GM23338 (cell line): ENCODE measurements around the gene F13A1. TPM values are rescaled to one million over a fixed set of nuclear protein-coding genes. Genes with fewer than 3 reads are reported as not detected.

ENCODE experiments used
- ATAC-seq: fragments of 200-7000 bp; cut with Tn5 transposase; 3 replicates; pipeline ENCODE4 v1.9.1; 2020
- DNase-seq: peaks from one replicate; pipeline ENCODE4 v3.0.0-alpha.2; 2015; ENCODE audit warnings: low spot score
- H2AFZ ChIP-seq: fragments of 200-600 bp; sonication (generic); 2 replicates; pipeline ENCODE4 v1.8.0; 2016; ENCODE audit warnings: antibody characterized with exemption, mild to moderate bottlenecking, moderate library complexity
- H3F3A ChIP-seq: fragments of 200-600 bp; sonication (generic); replicated peaks from 2 replicates; pipeline ENCODE4 v1.8.0; 2017; ENCODE audit warnings: antibody characterized with exemption, mixed run types, low read depth
- H3K27ac ChIP-seq: fragments of 200-600 bp; sonication (generic); 2 replicates; pipeline ENCODE4 v1.6.1; 2016; ENCODE audit warnings: low read depth
- H3K27me3 ChIP-seq: fragments of 200-600 bp; sonication (generic); 2 replicates; pipeline ENCODE4 v1.8.0; 2016; ENCODE audit warnings: mild to moderate bottlenecking, mixed run types, moderate library complexity; ENCODE audit not compliant: insufficient read depth
- H3K36me3 ChIP-seq: fragments of 200-600 bp; sonication (generic); 2 replicates; pipeline ENCODE4 v1.8.0; 2016; ENCODE audit warnings: mild to moderate bottlenecking; ENCODE audit not compliant: insufficient read depth
- H3K4me1 ChIP-seq: fragments of 200-600 bp; sonication (generic); 2 replicates; pipeline ENCODE4 v1.8.0; 2016; ENCODE audit warnings: mild to moderate bottlenecking, moderate library complexity; ENCODE audit not compliant: insufficient read depth
- H3K4me2 ChIP-seq: fragments of 200-600 bp; sonication (generic); 2 replicates; pipeline ENCODE4 v1.7.1; 2017; ENCODE audit warnings: mixed run types
- H3K4me3 ChIP-seq: fragments of 200-600 bp; sonication (generic); 2 replicates; pipeline ENCODE4 v1.6.1; 2016; ENCODE audit warnings: mixed run types
- H3K79me2 ChIP-seq: fragments of 200-600 bp; sonication (generic); replicated peaks from 2 replicates; pipeline ENCODE4 v1.8.0; 2017; ENCODE audit warnings: mild to moderate bottlenecking; ENCODE audit not compliant: insufficient read depth
- H3K9me2 ChIP-seq: fragments of 200-600 bp; sonication (generic); 2 replicates; pipeline ENCODE4 v1.8.0; 2017; ENCODE audit not compliant: insufficient read depth
- H4K20me1 ChIP-seq: fragments of 200-600 bp; sonication (generic); replicated peaks from 2 replicates; pipeline ENCODE4 v1.8.0; 2017; ENCODE audit warnings: mild to moderate bottlenecking; ENCODE audit not compliant: insufficient read depth
- H3K27ac Mint-ChIP-seq: 2 replicates; pipeline ENCODE4 v1.8.0; 2020; ENCODE audit warnings: inconsistent platforms, mild to moderate bottlenecking, moderate library complexity, mixed read lengths
- H3K27me3 Mint-ChIP-seq: 3 replicates; pipeline ENCODE4 v1.8.0; 2022; ENCODE audit warnings: low read depth, mild to moderate bottlenecking, moderate library complexity, mixed read lengths, inconsistent platforms; ENCODE audit not compliant: insufficient read depth, poor library complexity
- H3K36me3 Mint-ChIP-seq: 3 replicates; pipeline ENCODE4 v1.8.0; 2021; ENCODE audit warnings: low read depth, mild to moderate bottlenecking, inconsistent platforms, moderate library complexity, mixed read lengths
- H3K4me1 Mint-ChIP-seq: 3 replicates; pipeline ENCODE4 v1.8.0; 2020; ENCODE audit warnings: mild to moderate bottlenecking, inconsistent platforms, mixed read lengths
- H3K4me3 Mint-ChIP-seq: 3 replicates; pipeline ENCODE4 v1.8.0; 2021; ENCODE audit warnings: moderate library complexity, mild to moderate bottlenecking, inconsistent platforms, mixed read lengths
- H3K9me3 Mint-ChIP-seq: 3 replicates; pipeline ENCODE4 v1.8.0; 2020; ENCODE audit warnings: moderate library complexity, mild to moderate bottlenecking, inconsistent platforms, mixed read lengths
- CTCF ChIP-seq, 2 experiments: fragments of 200-600 bp in 1 of 2; sonication (generic) in 1 of 2; conservative IDR thresholded peaks; 2 replicates each; pipeline versions ENCODE4 v1.5.1 to v1.6.1; 2016 to 2017; ENCODE audit warnings: antibody characterized with exemption in 2 of 2, low read depth in 2 of 2, mild to moderate bottlenecking in 2 of 2, moderate library complexity in 1 of 2
- ETS1 ChIP-seq: IDR thresholded peaks from 2 replicates; pipeline ENCODE4 v1.6.1; 2016; ENCODE audit warnings: antibody characterized with exemption
- EZH2 ChIP-seq: fragments of 200-600 bp; sonication (generic); IDR thresholded peaks from one replicate; pipeline ENCODE4 v1.8.0; 2017; ENCODE audit warnings: antibody characterized with exemption, mild to moderate bottlenecking, low read depth; ENCODE audit not compliant: unreplicated experiment
- EZH2phosphoT487 ChIP-seq: fragments of 200-600 bp; sonication (generic); IDR thresholded peaks from one replicate; pipeline ENCODE4 v1.8.1; 2018; ENCODE audit warnings: antibody characterized with exemption; ENCODE audit not compliant: unreplicated experiment
- NANOG ChIP-seq: IDR thresholded peaks from 2 replicates; pipeline ENCODE4 v1.6.1; 2016; ENCODE audit warnings: antibody characterized with exemption, borderline replicate concordance
- POLR2AphosphoS5 ChIP-seq: IDR thresholded peaks from 2 replicates; pipeline ENCODE4 v1.6.1; 2016; ENCODE audit warnings: antibody characterized with exemption, low read depth
- REST ChIP-seq: IDR thresholded peaks from one replicate; pipeline ENCODE4 v1.6.1; 2018; ENCODE audit warnings: antibody characterized with exemption; ENCODE audit not compliant: unreplicated experiment
- ZNF114 ChIP-seq: fragments of 250-450 bp; sonication (Bioruptor Pico); IDR thresholded peaks from 2 replicates; pipeline ENCODE4 v1.5.0; 2020; ENCODE audit warnings: mild to moderate bottlenecking, moderate library complexity
- polyA plus RNA-seq: library from polyadenylated mRNA; unstranded; fragments of >200 nt; fragmentation: Nextera tagmentation; extraction: Ambion mirVana; gene quantifications from 2 replicates; pipeline ENCODE4 v1.2.1, GENCODE V29; 2016
- total RNA-seq: library from RNA; depleted of rRNA; stranded (reverse); fragments of >200 nt; shearing (Covaris generic); gene quantifications from 2 replicates; pipeline ENCODE4 v1.2.3, GENCODE V29; 2014

Gene F13A1
- total and polyA plus RNA-seq, 2 experiments from 2014 or later: 0.31 to 0.32 TPM

GRCh38 chr6:6357530-6357929, 37.1 kb upstream of the F13A1 start:
- Histone ChIP-seq H3K27me3 (no peaks in the 10 kb centered on the region), H4K20me1 (no peaks in the 10 kb centered on the region), H2AFZ (no peak overlapping the region), H3K79me2 (no peaks in the 10 kb centered on the region), H3K27ac (no peak overlapping the region), H3F3A (no peaks in the 10 kb centered on the region), H3K36me3 (no peaks in the 10 kb centered on the region), H3K4me2 (no peak overlapping the region), H3K4me3 (no peak overlapping the region), H3K9me2 (peaks cover 8% of the 10 kb centered on the region), H3K4me1 (no peaks in the 10 kb centered on the region)
- Mint-ChIP-seq H3K4me1 (peaks cover 7% of the 10 kb centered on the region; the same call in 2 of the 3 replicates), H3K4me3 (no peak overlapping the region), H3K36me3 (no peaks in the 10 kb centered on the region), H3K9me3 (no peaks in the 10 kb centered on the region; the same call in 2 of the 3 replicates), H3K27ac (no peak overlapping the region), H3K27me3 (no peaks in the 10 kb centered on the region)
- ATAC-seq: no peak
- TF ChIP-seq REST: no peak
- no peak for TF ChIP-seq CTCF (conservative IDR thresholded peaks at IDR 0.05; ENCODE audit: low read depth in 2 of 2)
- TF ChIP-seq ETS1: no peak
- no peak for TF ChIP-seq NANOG
- no peak for TF ChIP-seq EZH2phosphoT487
- TF ChIP-seq POLR2AphosphoS5: no peak
- TF ChIP-seq EZH2: no peak
- no peak for DNase-seq

- no peaks in the 10 kb centered on the region for H3F3A ChIP-seq
- no peaks in the 10 kb centered on the region for H3K36me3 Mint-ChIP-seq
- no peak overlapping the region for H3K4me2 ChIP-seq
- H2AFZ ChIP-seq: no peak overlapping the region
- H3K4me3 Mint-ChIP-seq: no peak overlapping the region
- no peaks in the 10 kb centered on the region for H3K27me3 Mint-ChIP-seq
- no peaks in the 10 kb centered on the region for H3K27me3 ChIP-seq
- peaks cover 8% of the 10 kb centered on the region for H3K9me2 ChIP-seq
- no peak overlapping the region for H3K4me3 ChIP-seq
- H4K20me1 ChIP-seq: no peaks in the 10 kb centered on the region
- H3K36me3 ChIP-seq: no peaks in the 10 kb centered on the region
- no peak for DNase-seq
- H3K9me3 Mint-ChIP-seq: no peaks in the 10 kb centered on the region; the same call in 2 of the 3 replicates
- ATAC-seq: no peak
- no peak overlapping the region for H3K27ac ChIP-seq
- no peak for TF ChIP-seq ZNF114 (CRISPR knock-in tag)
- H3K4me1 Mint-ChIP-seq: peaks cover 7% of the 10 kb centered on the region; the same call in 2 of the 3 replicates
- H3K4me1 ChIP-seq: no peaks in the 10 kb centered on the region
- H3K27ac Mint-ChIP-seq: no peak overlapping the region
- H3K79me2 ChIP-seq: no peaks in the 10 kb centered on the region
Measured at GRCh38 chr6:6357032-6357431, 36.6 kb upstream of the F13A1 start.
